Lung (tissue), 12 donors: ENCODE measurements around the gene PRPF40B. TPM values are rescaled to one million over a fixed set of nuclear protein-coding genes. Genes with fewer than 3 reads are reported as not detected.

Source experiments
- ATAC-seq: fragments of 200-7000 bp; cut with Tn5 transposase; one replicate; pipeline ENCODE4 v1.9.1; 2020; ENCODE audit warnings: moderate number of reproducible peaks; ENCODE audit not compliant: insufficient read depth, low FRiP score
- DNase-seq, 3 donors: peaks; one replicate each; pipeline ENCODE4 v3.0.0-alpha.2; 2013 to 2017
- H3K27ac ChIP-seq, 2 donors: one replicate each; pipeline ENCODE4 v1.5.1; 2013; ENCODE audit warnings: mild to moderate bottlenecking in 2 of 2, moderate library complexity in 2 of 2, control low read depth in 1 of 2, inconsistent platforms in 1 of 2, low read depth in 1 of 2, low read length in 1 of 2
- H3K27me3 ChIP-seq, 3 donors: one replicate each; pipeline ENCODE4 v1.5.1; 2013; ENCODE audit warnings: low read length in 2 of 3; ENCODE audit not compliant: control insufficient read depth in 3 of 3, insufficient read depth in 3 of 3
- H3K36me3 ChIP-seq, 4 donors: one replicate each; pipeline ENCODE4 v1.5.1; 2013; ENCODE audit warnings: low read length in 4 of 4, mild to moderate bottlenecking in 1 of 4, moderate library complexity in 1 of 4; ENCODE audit not compliant: control insufficient read depth in 4 of 4, insufficient read depth in 4 of 4
- H3K4me1 ChIP-seq, 5 donors: one replicate each; pipeline ENCODE4 v1.5.1; 2013; ENCODE audit warnings: low read length in 5 of 5, mild to moderate bottlenecking in 2 of 5, moderate library complexity in 1 of 5; ENCODE audit not compliant: control insufficient read depth in 5 of 5, insufficient read depth in 5 of 5
- H3K4me3 ChIP-seq: one replicate; pipeline ENCODE4 v1.5.1; 2013; ENCODE audit warnings: mild to moderate bottlenecking, control low read depth, moderate library complexity
- H3K9ac ChIP-seq, 2 donors: one replicate each; pipeline ENCODE4 v1.5.1; 2013; ENCODE audit warnings: low read length in 2 of 2, control low read depth in 1 of 2; ENCODE audit not compliant: insufficient read depth in 1 of 2
- H3K9me3 ChIP-seq, 4 donors: one replicate each; pipeline ENCODE4 v1.5.1; 2013; ENCODE audit warnings: low read length in 3 of 4, mild to moderate bottlenecking in 1 of 4, moderate library complexity in 1 of 4; ENCODE audit not compliant: control insufficient read depth in 4 of 4, insufficient read depth in 3 of 4
- CTCF ChIP-seq: IDR thresholded peaks from 2 replicates; pipeline ENCODE4 v1.5.1; 2012; ENCODE audit warnings: mild to moderate bottlenecking; ENCODE audit errors: control extremely low read depth, extremely low read depth
- WGBS, 2 donors: extraction: QIAGEN DNeasy Blood & Tissue Kit; methylation state at CpG; one replicate each; pipeline ENCODE4 v1.1.7; 2013; 5-methylcytosine and 5-hydroxymethylcytosine counted together
- polyA plus RNA-seq, 2 donors: library from polyadenylated mRNA; stranded (reverse); fragments of 200-250 nt; gene quantifications; one replicate each; pipeline ENCODE4 v1.2.1, GENCODE V29; 2013
- total RNA-seq, 2 donors: library from RNA; depleted of rRNA in 1 of 2; stranded (reverse); fragments of >200 nt in 1 of 2; gene quantifications; one replicate each; pipeline ENCODE4 v1.2.1, GENCODE V29; 2014 to 2021
- donor health status: control.
- donor health status: control.
- donor health status: Bipolar disorder and iron deficiency.
- donor health status: healthy.
- donor health status: DM: yes; HTN: yes; CAD: no.

PRPF40B gene
- total and polyA plus RNA-seq, 4 donors: 10.0 to 20.0 (median 17.1) TPM

DNA sequence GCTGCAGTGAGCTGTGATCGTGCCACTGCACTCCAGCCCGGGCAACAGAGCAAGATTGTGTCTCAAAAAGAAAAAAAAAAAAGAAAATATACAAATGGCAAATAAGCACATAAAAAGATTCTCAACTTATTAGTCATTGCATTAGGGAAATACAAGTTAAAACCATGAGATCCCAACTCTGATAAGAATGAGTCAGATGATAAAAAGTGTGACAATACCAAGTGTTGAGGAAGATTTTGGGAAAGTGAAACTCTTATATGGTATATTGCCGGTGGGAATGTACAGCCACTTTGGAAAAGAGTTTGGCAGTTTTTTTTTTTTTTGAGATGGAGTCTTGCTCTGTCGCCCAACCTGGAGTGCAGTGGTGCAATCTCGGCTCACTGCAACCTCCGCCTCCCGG is 7.6 kb upstream of the PRPF40B start:
- Histone ChIP-seq H3K9me3 (no peaks in the 10 kb centered on the region), H3K27ac (no peak overlapping the region), H3K4me3 (no peak overlapping the region), H3K36me3 (no peaks in the 10 kb centered on the region), H3K9ac (no peak overlapping the region), H3K4me1 (peaks cover 0 to 9% (median 0%) of the 10 kb centered on the region in 5 donors), H3K27me3 (no peaks in the 10 kb centered on the region)
- DNase-seq (no peak), ATAC-seq (no peak)
- no peak for TF ChIP-seq CTCF
- WGBS, 2 donors: 92 to 95% methylated on average over 7 of the region's 7 CpGs

GRCh38 chr12:49616533-49617219 is 6.7 kb upstream of the PRPF40B start:
- 58 to 60% methylated on average over 5 of the region's 5 CpGs for WGBS, 2 donors
- no peaks in the 10 kb centered on the region for H3K27me3 ChIP-seq
- H3K27ac ChIP-seq: no peak overlapping the region
- no peaks in the 10 kb centered on the region for H3K36me3 ChIP-seq
- TF ChIP-seq CTCF: no peak
- no peak overlapping the region for H3K9ac ChIP-seq
- H3K4me3 ChIP-seq: no peak overlapping the region
- no peaks in the 10 kb centered on the region for H3K9me3 ChIP-seq
- ATAC-seq: no peak
- H3K4me1 ChIP-seq: peaks cover 0 to 17% (median 3%) of the 10 kb centered on the region in 5 donors
- no peak for DNase-seq

DNA sequence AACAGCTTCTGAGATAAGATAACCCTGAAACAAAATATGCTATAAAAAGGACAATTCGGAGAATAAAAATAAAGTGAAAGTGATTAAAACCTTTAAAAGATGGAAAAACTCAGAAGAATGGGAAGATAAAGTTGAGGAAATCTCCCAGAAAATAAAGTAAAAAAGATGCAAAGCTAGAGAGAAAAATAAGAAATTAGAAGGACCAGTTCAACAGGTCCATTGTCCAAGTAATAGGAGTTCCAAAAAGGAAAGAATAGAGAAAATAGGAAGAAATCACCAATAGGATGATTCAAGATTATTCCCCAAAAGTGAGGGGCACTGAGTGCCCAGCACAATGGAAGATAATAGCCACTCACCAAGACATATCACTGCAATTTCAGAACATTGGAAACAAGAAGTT is 4.8 kb upstream of the PRPF40B start:
- no peak for DNase-seq
- no peak for TF ChIP-seq CTCF
- no peak for ATAC-seq

DNA sequence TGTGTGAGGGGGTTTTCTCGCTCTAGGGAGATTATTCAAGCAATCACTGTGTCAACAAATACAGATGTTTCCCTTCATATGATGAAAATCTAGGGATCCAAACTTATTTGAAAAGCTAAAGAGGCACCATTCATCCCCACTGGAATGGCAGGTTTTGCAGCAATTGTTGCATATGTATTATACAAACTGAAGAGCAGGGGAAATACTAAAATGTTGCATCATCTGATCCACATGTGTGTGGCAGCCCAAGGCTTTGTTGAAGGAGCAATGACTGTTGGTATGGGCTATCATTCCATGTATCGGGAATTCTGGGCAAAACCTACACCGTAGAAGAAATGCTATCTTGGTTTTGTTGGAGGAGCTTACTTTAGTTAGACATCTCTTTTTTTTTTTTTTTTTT is 4.1 kb upstream of the PRPF40B start:
- no peaks in the 10 kb centered on the region for H3K9me3 ChIP-seq
- TF ChIP-seq CTCF: no peak
- H3K27me3 ChIP-seq: no peaks in the 10 kb centered on the region
- ATAC-seq (no peak), DNase-seq (peak in 1 of 3 donors; percentile 50)
- no peaks in the 10 kb centered on the region for H3K36me3 ChIP-seq
- H3K4me3 ChIP-seq: no peak overlapping the region
- H3K4me1 ChIP-seq: peaks cover 0 to 26% (median 4%) of the 10 kb centered on the region in 5 donors
- H3K9ac ChIP-seq: no peak overlapping the region
- no peak overlapping the region for H3K27ac ChIP-seq
- 85 to 90% methylated on average over 3 of the region's 3 CpGs for WGBS, 2 donors

More for the DNA sequence above, 4.8 kb upstream of the PRPF40B start:
- 85 to 87% methylated on average over 1 of the region's 1 CpG for WGBS, 2 donors
- H3K4me3 ChIP-seq: no peak overlapping the region
- H3K4me1 ChIP-seq: peaks cover 0 to 26% (median 4%) of the 10 kb centered on the region in 5 donors
- no peak overlapping the region for H3K9ac ChIP-seq
- no peaks in the 10 kb centered on the region for H3K27me3 ChIP-seq
- H3K36me3 ChIP-seq: no peaks in the 10 kb centered on the region
- H3K9me3 ChIP-seq: no peaks in the 10 kb centered on the region
- no peak overlapping the region for H3K27ac ChIP-seq
